ENCODE data around the gene MRPL51.

The MRPL51 gene

GRCh38 chr12:6444704-6445688, 48.1 kb downstream of the MRPL51 start, which contains the start of gene CD27:
TSS of gene CD27 (plus strand) at chr12:6444955. CDS start at chr12:6445096, 141 bp downstream.
- peaks cover 8% of the 10 kb centered on the region for H3K36me3 ChIP-seq (ENCODE audit: control insufficient read depth, insufficient read depth, low read length)
- DNase-seq (ENCODE audit: extremely low read depth, insufficient read length): no peak
- TF ChIP-seq CTCF (IDR thresholded peaks at IDR 0.05; ENCODE audit: insufficient read depth, low read length, poor library complexity, severe bottlenecking): no peak
- peak within 1 kb of the TSS; percentile 85 for H3K4me3 ChIP-seq (replicated peaks; ENCODE audit: low read depth, low read length)
- H3K27me3 ChIP-seq (replicated peaks; ENCODE audit: control insufficient read depth, insufficient read depth, low read length): no peaks in the 10 kb centered on the region

GRCh38 chr12:6444031-6444430, 49.0 kb downstream of the MRPL51 start:
- no peak for DNase-seq (ENCODE audit: extremely low read depth, insufficient read length)
- TF ChIP-seq CTCF (IDR thresholded peaks at IDR 0.05; ENCODE audit: insufficient read depth, low read length, poor library complexity, severe bottlenecking): peak; percentile 9
- H3K4me3 ChIP-seq (replicated peaks; ENCODE audit: low read depth, low read length): peak overlapping the region; percentile 85

GRCh38 chr12:6443361-6443983, 49.6 kb downstream of the MRPL51 start:
- H3K36me3 ChIP-seq (ENCODE audit: control insufficient read depth, insufficient read depth, low read length): peaks cover 6% of the 10 kb centered on the region
- peak overlapping the region; percentile 85 for H3K4me3 ChIP-seq (replicated peaks; ENCODE audit: low read depth, low read length)
- TF ChIP-seq CTCF (IDR thresholded peaks at IDR 0.05; ENCODE audit: insufficient read depth, low read length, poor library complexity, severe bottlenecking): no peak
- no peaks in the 10 kb centered on the region for H3K27me3 ChIP-seq (replicated peaks; ENCODE audit: control insufficient read depth, insufficient read depth, low read length)
- DNase-seq (ENCODE audit: extremely low read depth, insufficient read length): peak; percentile 74

More at GRCh38 chr12:6444031-6444430, 49.0 kb downstream of the MRPL51 start:
- H3K27me3 ChIP-seq (replicated peaks; ENCODE audit: control insufficient read depth, insufficient read depth, low read length): no peaks in the 10 kb centered on the region
- H3K36me3 ChIP-seq (ENCODE audit: control insufficient read depth, insufficient read depth, low read length): peaks cover 6% of the 10 kb centered on the region

GRCh38 chr12:6442836-6443235, 50.2 kb downstream of the MRPL51 start:
- Histone ChIP-seq H3K4me3 (replicated peaks; ENCODE audit: low read depth, low read length) (peak overlapping the region; percentile 85), H3K36me3 (ENCODE audit: control insufficient read depth, insufficient read depth, low read length) (peaks cover 3% of the 10 kb centered on the region), H3K27me3 (replicated peaks; ENCODE audit: control insufficient read depth, insufficient read depth, low read length) (no peaks in the 10 kb centered on the region)
- DNase-seq (ENCODE audit: extremely low read depth, insufficient read length): no peak
- no peak for TF ChIP-seq CTCF (IDR thresholded peaks at IDR 0.05; ENCODE audit: insufficient read depth, low read length, poor library complexity, severe bottlenecking)
